ENCODE measurements around the gene UBN1. TPM values are rescaled to one million over a fixed set of nuclear protein-coding genes. Genes with fewer than 3 reads are reported as not detected.
"Not testable (repeated sequence)": the region's sequence is repeated elsewhere in the genome, so short reads cannot be mapped to it uniquely, and the experiment has no call there.

The UBN1 gene
- total RNA-seq, 1 donor from 2014 or later: 41.9 TPM

DNA sequence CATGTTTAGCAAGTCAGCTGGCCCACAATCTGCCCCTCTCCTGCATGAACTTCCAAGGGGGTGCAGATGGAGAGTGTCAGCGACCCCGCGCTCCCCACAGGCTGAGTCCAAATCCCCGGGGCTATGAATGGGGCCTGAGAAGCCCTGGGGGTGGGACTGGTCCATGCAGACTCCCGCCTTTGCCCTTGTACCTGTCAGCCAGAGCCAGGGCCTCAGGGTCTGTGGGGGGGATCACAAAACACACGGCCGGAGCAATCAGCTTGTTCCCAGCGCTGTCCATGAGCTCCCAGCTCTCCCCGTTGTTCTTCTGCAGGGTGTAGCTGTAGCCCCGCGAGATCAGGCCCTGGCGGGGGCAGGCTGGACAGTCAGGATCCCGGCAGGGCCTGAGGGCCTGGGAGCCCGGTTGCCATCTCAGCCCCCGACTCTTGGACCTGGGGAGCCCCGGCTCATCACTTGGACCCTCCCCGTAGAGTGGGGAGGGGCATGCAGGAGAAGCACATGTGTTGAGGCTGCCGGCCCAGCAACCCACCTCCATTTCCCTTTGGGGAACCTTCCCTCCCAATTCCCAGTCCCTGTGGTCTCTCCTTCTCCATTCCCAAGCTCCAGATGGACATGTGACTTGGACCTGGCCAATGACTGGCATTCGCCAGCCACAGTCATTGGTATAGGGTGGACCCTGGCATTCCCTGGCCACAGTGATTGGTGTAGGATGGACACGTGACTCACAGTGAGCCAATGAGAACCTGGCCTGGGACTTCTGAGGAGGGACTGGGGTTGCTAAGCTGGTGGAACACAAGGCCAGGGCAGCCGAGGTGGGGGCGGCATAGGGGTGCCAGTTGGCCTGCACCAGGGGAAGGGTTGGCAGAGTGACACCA, 47.2 kb downstream of the UBN1 start:
- no peak for DNase-seq (ENCODE audit: low spot score, unreplicated experiment)
- H3K27me3 Mint-ChIP-seq: no peaks in the 10 kb centered on the region
- no peak overlapping the region for H3K27ac Mint-ChIP-seq
- TF ChIP-seq, protein P1, sequence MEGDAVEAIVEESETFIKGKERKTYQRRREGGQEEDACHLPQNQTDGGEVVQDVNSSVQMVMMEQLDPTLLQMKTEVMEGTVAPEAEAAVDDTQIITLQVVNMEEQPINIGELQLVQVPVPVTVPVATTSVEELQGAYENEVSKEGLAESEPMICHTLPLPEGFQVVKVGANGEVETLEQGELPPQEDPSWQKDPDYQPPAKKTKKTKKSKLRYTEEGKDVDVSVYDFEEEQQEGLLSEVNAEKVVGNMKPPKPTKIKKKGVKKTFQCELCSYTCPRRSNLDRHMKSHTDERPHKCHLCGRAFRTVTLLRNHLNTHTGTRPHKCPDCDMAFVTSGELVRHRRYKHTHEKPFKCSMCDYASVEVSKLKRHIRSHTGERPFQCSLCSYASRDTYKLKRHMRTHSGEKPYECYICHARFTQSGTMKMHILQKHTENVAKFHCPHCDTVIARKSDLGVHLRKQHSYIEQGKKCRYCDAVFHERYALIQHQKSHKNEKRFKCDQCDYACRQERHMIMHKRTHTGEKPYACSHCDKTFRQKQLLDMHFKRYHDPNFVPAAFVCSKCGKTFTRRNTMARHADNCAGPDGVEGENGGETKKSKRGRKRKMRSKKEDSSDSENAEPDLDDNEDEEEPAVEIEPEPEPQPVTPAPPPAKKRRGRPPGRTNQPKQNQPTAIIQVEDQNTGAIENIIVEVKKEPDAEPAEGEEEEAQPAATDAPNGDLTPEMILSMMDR (IDR thresholded peaks at IDR 0.05; ENCODE audit: unreplicated experiment): no peak
- H3K4me1 Mint-ChIP-seq (ENCODE audit: low read depth): no peaks in the 10 kb centered on the region
- no peak overlapping the region for H3K4me3 Mint-ChIP-seq (ENCODE audit: low read depth)
- H3K9me3 Mint-ChIP-seq (ENCODE audit: low read depth): peaks cover 3% of the 10 kb centered on the region
- peaks cover 16% of the 10 kb centered on the region for H3K36me3 Mint-ChIP-seq (ENCODE audit: insufficient read depth)

DNA sequence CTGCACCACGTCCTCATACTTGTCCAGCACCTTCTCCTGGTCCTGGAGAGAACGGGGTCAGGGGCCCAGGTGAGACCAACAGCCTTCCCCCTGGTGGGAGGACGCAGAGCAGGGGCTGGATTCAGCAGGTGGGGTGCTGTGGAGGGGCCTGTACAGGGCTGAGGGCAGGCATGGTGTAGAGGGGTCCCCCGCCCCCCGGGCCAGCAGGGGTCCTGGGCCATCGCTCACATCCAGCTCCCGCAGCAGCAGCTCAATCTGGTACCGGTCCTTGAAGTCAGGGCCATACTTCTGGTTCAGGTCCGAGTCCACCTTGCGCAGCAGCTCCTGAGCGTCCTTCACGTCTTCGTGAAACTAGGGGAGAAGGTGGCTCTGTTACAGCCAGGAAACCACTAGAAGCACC, 48.1 kb downstream of the UBN1 start:
- H3K4me1 Mint-ChIP-seq (ENCODE audit: low read depth): no peaks in the 10 kb centered on the region
- peaks cover 21% of the 10 kb centered on the region for H3K36me3 Mint-ChIP-seq (ENCODE audit: insufficient read depth)
- H3K4me3 Mint-ChIP-seq (ENCODE audit: low read depth): no peak overlapping the region
- no peak for DNase-seq (ENCODE audit: low spot score, unreplicated experiment)
- H3K27ac Mint-ChIP-seq: no peak overlapping the region
- TF ChIP-seq, protein P1 (IDR thresholded peaks at IDR 0.05; ENCODE audit: unreplicated experiment): no peak
- H3K27me3 Mint-ChIP-seq: no peaks in the 10 kb centered on the region
- H3K9me3 Mint-ChIP-seq (ENCODE audit: low read depth): peaks cover 3% of the 10 kb centered on the region

DNA sequence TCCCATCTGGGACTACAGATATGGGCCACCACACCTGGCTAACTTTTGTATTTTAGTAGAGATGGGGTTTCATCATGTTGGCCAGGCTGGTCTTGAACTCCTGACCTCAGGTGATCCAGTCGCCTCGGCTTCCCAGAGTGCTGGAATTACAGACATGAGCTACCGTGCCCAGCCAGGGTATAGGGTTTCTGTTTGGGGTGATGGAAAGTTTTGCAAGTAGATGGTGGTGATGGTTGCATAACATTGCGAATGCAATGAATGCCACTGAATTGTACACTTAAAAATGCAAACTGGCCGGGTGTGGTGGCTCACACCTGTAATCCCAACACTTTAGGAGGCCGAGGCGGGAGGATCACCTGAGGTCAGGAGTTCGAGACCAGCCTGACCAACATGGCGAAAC, 49.5 kb downstream of the UBN1 start:
- H3K36me3 Mint-ChIP-seq (ENCODE audit: insufficient read depth): peaks cover 19% of the 10 kb centered on the region
- H3K4me1 Mint-ChIP-seq (ENCODE audit: low read depth); H3K27ac Mint-ChIP-seq; DNase-seq (ENCODE audit: low spot score, unreplicated experiment); H3K9me3 Mint-ChIP-seq (ENCODE audit: low read depth); H3K4me3 Mint-ChIP-seq (ENCODE audit: low read depth); H3K27me3 Mint-ChIP-seq: not testable (repeated sequence)

DNA sequence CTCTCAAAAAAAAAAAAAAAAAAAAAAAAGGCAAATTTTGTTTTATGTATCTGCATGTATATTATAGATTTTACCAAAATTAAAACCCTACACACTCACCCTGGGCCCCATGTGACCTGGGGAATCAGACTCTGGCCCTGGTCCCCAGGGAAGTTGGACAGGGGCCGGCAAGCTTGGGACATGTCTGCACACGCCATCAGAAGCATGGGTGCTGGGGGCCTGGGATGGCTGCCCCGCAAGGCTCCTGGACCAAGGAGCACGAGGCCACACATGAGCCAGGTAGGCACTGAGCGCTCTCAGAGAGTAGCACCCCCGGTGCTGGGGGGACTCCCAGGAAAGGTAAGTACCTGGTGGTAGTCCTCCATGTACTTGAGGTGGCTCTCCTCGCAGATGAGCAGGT, 50.0 kb downstream of the UBN1 start:
- DNase-seq (ENCODE audit: low spot score, unreplicated experiment): no peak
- Mint-ChIP-seq H3K27ac (no peak overlapping the region), H3K27me3 (no peaks in the 10 kb centered on the region), H3K4me1 (ENCODE audit: low read depth) (no peaks in the 10 kb centered on the region), H3K36me3 (ENCODE audit: insufficient read depth) (peaks cover 21% of the 10 kb centered on the region), H3K4me3 (ENCODE audit: low read depth) (no peak overlapping the region), H3K9me3 (ENCODE audit: low read depth) (peaks cover 3% of the 10 kb centered on the region)
- TF ChIP-seq, protein P1 (IDR thresholded peaks at IDR 0.05; ENCODE audit: unreplicated experiment): no peak

DNA sequence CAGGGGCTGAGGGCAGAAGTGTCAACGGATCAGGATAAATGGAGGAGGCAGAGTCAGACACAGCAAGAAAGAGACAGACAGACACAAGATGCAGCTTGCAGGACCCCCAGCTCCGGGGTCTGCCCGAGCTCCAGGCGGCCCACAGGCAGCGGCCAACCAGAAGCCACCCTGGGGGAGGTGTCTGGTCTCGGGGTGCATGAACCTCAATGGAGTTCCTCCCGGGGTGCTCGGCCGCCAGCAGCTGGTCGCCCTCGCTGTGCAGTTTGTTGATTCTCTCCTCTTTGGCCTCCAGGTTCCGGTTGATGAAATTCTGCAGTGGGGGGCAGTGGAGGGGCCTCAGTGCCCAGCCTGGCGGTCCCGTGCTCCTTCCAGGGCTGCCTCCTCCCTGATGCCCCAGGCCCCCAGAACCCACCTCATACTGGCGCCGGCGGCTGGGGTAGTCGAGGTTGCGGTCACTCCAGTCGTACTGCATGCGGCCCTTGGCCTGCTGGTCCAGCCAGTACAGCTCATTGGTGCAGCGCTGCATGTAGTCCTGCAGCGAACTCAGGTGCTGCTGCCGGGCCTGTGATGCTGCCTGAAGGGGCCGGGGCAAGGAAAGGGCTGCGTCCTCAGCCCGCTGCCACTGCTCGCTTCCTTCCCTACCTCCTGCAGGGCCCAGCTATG, 51.7 kb downstream of the UBN1 start:
- H3K9me3 Mint-ChIP-seq (ENCODE audit: low read depth): peaks cover 3% of the 10 kb centered on the region
- no peaks in the 10 kb centered on the region for H3K4me1 Mint-ChIP-seq (ENCODE audit: low read depth)
- TF ChIP-seq, protein P1 (IDR thresholded peaks at IDR 0.05; ENCODE audit: unreplicated experiment): no peak
- H3K4me3 Mint-ChIP-seq (ENCODE audit: low read depth): no peak overlapping the region
- H3K27me3 Mint-ChIP-seq: no peaks in the 10 kb centered on the region
- no peak overlapping the region for H3K27ac Mint-ChIP-seq
- DNase-seq (ENCODE audit: low spot score, unreplicated experiment): no peak
- peaks cover 22% of the 10 kb centered on the region for H3K36me3 Mint-ChIP-seq (ENCODE audit: insufficient read depth)

Measured in progenitor cell of endocrine pancreas (in vitro differentiated cells).